Activated CD8-positive, alpha-beta T cell treated with anti-CD3 and anti-CD28 coated beads for 36 hours (primary cell): Measurements from ENCODE around the gene ATXN1. TPM values are rescaled to one million over a fixed set of nuclear protein-coding genes. Genes with fewer than 3 reads are reported as not detected.

ENCODE experiments used
- ATAC-seq: fragments of 200-7000 bp; cut with Tn5 transposase; one replicate; pipeline ENCODE4 v1.10.0; 2021; ENCODE audit warnings: mild to moderate bottlenecking, moderate library complexity
- CTCF ChIA-PET: fragments of 350-600 bp; sonication (Branson Sonifier 250); formaldehyde crosslinking; loops from one replicate; lab custom pipeline; 2021; ENCODE audit warnings: antibody characterized with exemption; lab: Charles Lee
- POLR2A ChIA-PET: fragments of 350-600 bp; sonication (Branson Sonifier 250); formaldehyde crosslinking; loops from one replicate; lab custom pipeline; 2021; ENCODE audit warnings: antibody characterized with exemption; lab: Charles Lee
- DNase-seq: peaks from one replicate; pipeline ENCODE4 v3.0.0-alpha.2; 2020
- H3K27ac Mint-ChIP-seq: one replicate; pipeline ENCODE4 v1.8.0; 2021; ENCODE audit warnings: mild to moderate bottlenecking, mixed read lengths
- H3K27me3 Mint-ChIP-seq: one replicate; pipeline ENCODE4 v1.8.0; 2021; ENCODE audit warnings: mixed read lengths
- H3K36me3 Mint-ChIP-seq: one replicate; pipeline ENCODE4 v1.8.0; 2021; ENCODE audit warnings: low read depth, mixed read lengths
- H3K4me1 Mint-ChIP-seq: one replicate; pipeline ENCODE4 v1.8.0; 2021; ENCODE audit warnings: low read depth, mixed read lengths
- H3K4me3 Mint-ChIP-seq: one replicate; pipeline ENCODE4 v1.8.0; 2021; ENCODE audit warnings: mild to moderate bottlenecking, moderate library complexity, mixed read lengths
- H3K9me3 Mint-ChIP-seq: one replicate; pipeline ENCODE4 v1.8.0; 2021; ENCODE audit warnings: mixed read lengths
- intact Hi-C: fragments of 100-400 bp; cut with micrococcal nuclease; formaldehyde crosslinking; loops from one replicate; pipeline ENCODE4 v1.10.0; 2022
- total RNA-seq, 2 experiments: library from RNA; stranded (reverse); gene quantifications; one replicate each; pipeline ENCODE4 v1.2.3, GENCODE V29; 2021
- TF ChIP-seq, protein P1 (sequence below): fragments of 200-600 bp; IDR thresholded peaks from one replicate; pipeline ENCODE4 v1.8.0; 2022; ENCODE audit warnings: antibody characterized with exemption, mild to moderate bottlenecking

The ATXN1 gene
- total RNA-seq, 2 experiments from 2014 or later: 35.4 to 40.8 TPM

DNA sequence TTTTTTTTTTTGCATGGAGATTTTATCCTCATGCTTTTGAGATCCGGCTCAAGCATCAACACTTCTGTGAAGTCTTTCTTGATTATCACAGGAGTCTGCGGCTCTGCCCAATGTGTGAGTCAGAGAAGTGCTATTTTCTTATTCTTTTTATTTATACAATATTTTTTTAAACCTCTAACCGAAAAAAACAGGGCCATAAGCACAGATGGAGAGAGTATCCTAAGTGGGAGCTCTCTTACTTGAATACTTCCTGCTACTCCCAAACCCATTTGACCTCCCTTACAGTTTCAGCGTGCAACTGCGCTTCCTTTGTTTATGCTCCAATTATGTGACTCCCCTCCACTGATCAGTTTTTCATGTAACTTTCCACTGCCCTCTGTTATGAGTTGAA, 8.7 kb upstream of the ATXN1 start:
- Mint-ChIP-seq H3K4me1 (peaks cover 60% of the 10 kb centered on the region), H3K4me3 (no peak overlapping the region), H3K27ac (no peak overlapping the region), H3K9me3 (no peaks in the 10 kb centered on the region), H3K36me3 (no peaks in the 10 kb centered on the region), H3K27me3 (no peaks in the 10 kb centered on the region)
- ChIA-PET CTCF (interaction anchor here (1.0 to 3.9 kb wide), 14 partner anchors 51 to 438 kb away, joined by 3 to 18 read pairs (median 4); no protein-coding TSS in a partner anchor), POLR2A (no interaction called here)
- DNase-seq (no peak), ATAC-seq (no peak)
- intact Hi-C loops: loop anchor here (5.0 kb wide), 1 partner anchor 182 kb away; no protein-coding TSS in a partner anchor
- TF ChIP-seq, protein P1, sequence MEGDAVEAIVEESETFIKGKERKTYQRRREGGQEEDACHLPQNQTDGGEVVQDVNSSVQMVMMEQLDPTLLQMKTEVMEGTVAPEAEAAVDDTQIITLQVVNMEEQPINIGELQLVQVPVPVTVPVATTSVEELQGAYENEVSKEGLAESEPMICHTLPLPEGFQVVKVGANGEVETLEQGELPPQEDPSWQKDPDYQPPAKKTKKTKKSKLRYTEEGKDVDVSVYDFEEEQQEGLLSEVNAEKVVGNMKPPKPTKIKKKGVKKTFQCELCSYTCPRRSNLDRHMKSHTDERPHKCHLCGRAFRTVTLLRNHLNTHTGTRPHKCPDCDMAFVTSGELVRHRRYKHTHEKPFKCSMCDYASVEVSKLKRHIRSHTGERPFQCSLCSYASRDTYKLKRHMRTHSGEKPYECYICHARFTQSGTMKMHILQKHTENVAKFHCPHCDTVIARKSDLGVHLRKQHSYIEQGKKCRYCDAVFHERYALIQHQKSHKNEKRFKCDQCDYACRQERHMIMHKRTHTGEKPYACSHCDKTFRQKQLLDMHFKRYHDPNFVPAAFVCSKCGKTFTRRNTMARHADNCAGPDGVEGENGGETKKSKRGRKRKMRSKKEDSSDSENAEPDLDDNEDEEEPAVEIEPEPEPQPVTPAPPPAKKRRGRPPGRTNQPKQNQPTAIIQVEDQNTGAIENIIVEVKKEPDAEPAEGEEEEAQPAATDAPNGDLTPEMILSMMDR: no peak

GRCh38 chr6:16769131-16769985, 8.1 kb upstream of the ATXN1 start:
- TF ChIP-seq, protein P1: no peak
- DNase-seq (peak; percentile 86), ATAC-seq (peak; percentile 87)
- H3K4me1 Mint-ChIP-seq: peaks cover 66% of the 10 kb centered on the region
- ChIA-PET POLR2A (interaction anchor here (0.6 to 1.3 kb wide), 3 partner anchors 10 to 42 kb away, joined by 3 to 5 read pairs (median 3); no protein-coding TSS in a partner anchor), CTCF (interaction anchor here (0.7 to 3.9 kb wide), 6 partner anchors 111 to 438 kb away, joined by 3 to 18 read pairs (median 4); no protein-coding TSS in a partner anchor)
- H3K27me3 Mint-ChIP-seq: no peaks in the 10 kb centered on the region
- no peaks in the 10 kb centered on the region for H3K36me3 Mint-ChIP-seq
- no peaks in the 10 kb centered on the region for H3K9me3 Mint-ChIP-seq
- H3K4me3 Mint-ChIP-seq: no peak overlapping the region
- peak overlapping the region; percentile 4 for H3K27ac Mint-ChIP-seq
- intact Hi-C loops: loop anchor here (5.0 kb wide), 1 partner anchor 183 kb away; no protein-coding TSS in a partner anchor

GRCh38 chr6:16768477-16768830, 7.2 kb upstream of the ATXN1 start:
- intact Hi-C loops: loop anchor here (5.0 kb wide), 1 partner anchor 184 kb away; no protein-coding TSS in a partner anchor
- H3K9me3 Mint-ChIP-seq: no peaks in the 10 kb centered on the region
- DNase-seq (no peak), ATAC-seq (no peak)
- ChIA-PET CTCF (interaction anchor here (1.2 to 2.0 kb wide), 5 partner anchors 110 to 437 kb away, joined by 3 to 9 read pairs (median 5); no protein-coding TSS in a partner anchor), POLR2A (interaction anchor here (1.2 to 1.3 kb wide), 2 partner anchors 9 to 41 kb away, joined by 3 to 5 read pairs; no protein-coding TSS in a partner anchor)
- H3K36me3 Mint-ChIP-seq: no peaks in the 10 kb centered on the region
- H3K27me3 Mint-ChIP-seq: no peaks in the 10 kb centered on the region
- H3K27ac Mint-ChIP-seq: peak overlapping the region; percentile 23
- H3K4me3 Mint-ChIP-seq: no peak overlapping the region
- TF ChIP-seq, protein P1: no peak
- H3K4me1 Mint-ChIP-seq: peaks cover 74% of the 10 kb centered on the region

DNA sequence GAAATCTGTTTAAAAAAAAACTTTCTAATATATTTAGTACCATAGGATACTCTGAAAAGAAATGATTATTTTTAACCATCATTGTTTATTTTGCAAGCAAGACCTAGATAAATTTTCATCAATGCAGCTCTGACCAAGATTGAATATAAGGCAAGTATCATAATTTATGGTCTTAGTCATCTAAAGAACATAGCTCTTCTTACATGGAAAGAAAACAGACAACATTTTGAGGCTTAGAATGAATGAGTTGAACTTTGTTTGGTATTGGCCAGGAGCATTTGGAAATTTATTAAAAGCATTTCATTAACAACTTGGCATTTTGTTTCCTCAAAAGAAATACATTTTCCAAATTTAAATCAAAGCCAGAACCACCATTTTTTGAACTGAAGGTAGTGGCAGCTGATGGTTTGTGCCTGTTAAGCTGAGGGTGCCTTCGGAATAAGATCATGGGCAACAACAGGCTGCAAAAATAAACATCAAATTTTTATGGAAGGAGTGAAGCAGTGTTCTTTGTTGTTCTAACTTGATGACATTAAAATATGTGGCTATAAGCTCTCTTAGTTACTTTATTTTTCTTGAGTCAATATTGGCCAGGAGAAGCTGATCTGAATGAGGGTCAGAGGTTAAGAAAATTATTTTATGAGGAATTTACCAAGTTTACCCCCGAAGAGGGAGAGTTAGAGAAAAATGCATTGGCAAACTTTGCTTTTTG, 6.7 kb upstream of the ATXN1 start:
- Mint-ChIP-seq H3K27me3 (no peaks in the 10 kb centered on the region), H3K27ac (no peak overlapping the region), H3K36me3 (no peaks in the 10 kb centered on the region), H3K4me3 (no peak overlapping the region), H3K4me1 (peaks cover 74% of the 10 kb centered on the region), H3K9me3 (no peaks in the 10 kb centered on the region)
- ChIA-PET CTCF (interaction anchor here (1.2 to 2.0 kb wide), 4 partner anchors 109 to 436 kb away, joined by 3 to 9 read pairs (median 5); no protein-coding TSS in a partner anchor), POLR2A (interaction anchor here (1.3 kb wide), 1 partner anchor 9 kb away, joined by 3 read pairs; no protein-coding TSS in a partner anchor)
- TF ChIP-seq, protein P1: no peak
- DNase-seq: no peak
- intact Hi-C loops: loop anchor here (5.0 kb wide), 1 partner anchor 184 kb away; no protein-coding TSS in a partner anchor
- no peak for ATAC-seq
